ENCODE measurements around the gene SCN2A.

The SCN2A gene

GRCh38 chr2:165268754-165269153, 29.5 kb downstream of the SCN2A start:
- Histone ChIP-seq H3K79me2 (ENCODE audit: insufficient read depth, low read length) (no peaks in the 10 kb centered on the region), H3K4me2 (ENCODE audit: low read depth, low read length, poor library complexity, severe bottlenecking) (no peak overlapping the region), H3K9me2 (replicated peaks; ENCODE audit: insufficient read depth, low read length) (no peaks in the 10 kb centered on the region), H3K4me3 (ENCODE audit: insufficient read depth, low read length, poor library complexity, severe bottlenecking) (no peak overlapping the region), H4K20me1 (ENCODE audit: low read depth, low read length) (no peaks in the 10 kb centered on the region), H3K36me3 (ENCODE audit: low read length) (no peaks in the 10 kb centered on the region), H2AFZ (ENCODE audit: low read depth, low read length, severe bottlenecking) (no peak overlapping the region), H3K9ac (ENCODE audit: low read length) (no peak overlapping the region), H3K27me3 (ENCODE audit: low read length) (no peaks in the 10 kb centered on the region), H3F3A (ENCODE audit: insufficient read depth) (no peaks in the 10 kb centered on the region), H3K9me3 (ENCODE audit: insufficient read depth, low read length) (no peaks in the 10 kb centered on the region), H3K27ac (ENCODE audit: low read depth, low read length) (no peak overlapping the region)
- TF ChIP-seq CTCF (IDR thresholded peaks at IDR 0.05; ENCODE audit: insufficient read depth, low read length, poor library complexity, severe bottlenecking) (no peak), EZH2phosphoT487 (conservative IDR thresholded peaks at IDR 0.05; ENCODE audit: low read length) (no peak)

GRCh38 chr2:165273176-165273575, 34.0 kb downstream of the SCN2A start:
- TF ChIP-seq CTCF (IDR thresholded peaks at IDR 0.05; ENCODE audit: insufficient read depth, low read length, poor library complexity, severe bottlenecking): no peak
- no peak for TF ChIP-seq EZH2phosphoT487 (conservative IDR thresholded peaks at IDR 0.05; ENCODE audit: low read length)
- Histone ChIP-seq H4K20me1 (ENCODE audit: low read depth, low read length) (no peaks in the 10 kb centered on the region), H3K4me3 (ENCODE audit: insufficient read depth, low read length, poor library complexity, severe bottlenecking) (no peak overlapping the region), H3K9me3 (ENCODE audit: insufficient read depth, low read length) (no peaks in the 10 kb centered on the region), H3K4me2 (ENCODE audit: low read depth, low read length, poor library complexity, severe bottlenecking) (no peak overlapping the region), H3K79me2 (ENCODE audit: insufficient read depth, low read length) (no peaks in the 10 kb centered on the region), H3K27me3 (ENCODE audit: low read length) (no peaks in the 10 kb centered on the region), H3K36me3 (ENCODE audit: low read length) (no peaks in the 10 kb centered on the region), H3K9ac (ENCODE audit: low read length) (no peak overlapping the region), H3K27ac (ENCODE audit: low read depth, low read length) (no peak overlapping the region), H3K9me2 (replicated peaks; ENCODE audit: insufficient read depth, low read length) (no peaks in the 10 kb centered on the region), H3F3A (ENCODE audit: insufficient read depth) (no peaks in the 10 kb centered on the region), H2AFZ (ENCODE audit: low read depth, low read length, severe bottlenecking) (no peak overlapping the region)

- Histone ChIP-seq H3K36me3 (ENCODE audit: low read length) (no peaks in the 10 kb centered on the region), H3F3A (ENCODE audit: insufficient read depth) (no peaks in the 10 kb centered on the region), H3K4me2 (ENCODE audit: low read depth, low read length, poor library complexity, severe bottlenecking) (no peak overlapping the region), H3K27ac (ENCODE audit: low read depth, low read length) (no peak overlapping the region), H3K4me3 (ENCODE audit: insufficient read depth, low read length, poor library complexity, severe bottlenecking) (no peak overlapping the region), H3K79me2 (ENCODE audit: insufficient read depth, low read length) (no peaks in the 10 kb centered on the region), H3K27me3 (ENCODE audit: low read length) (no peaks in the 10 kb centered on the region), H3K9me3 (ENCODE audit: insufficient read depth, low read length) (no peaks in the 10 kb centered on the region), H4K20me1 (ENCODE audit: low read depth, low read length) (no peaks in the 10 kb centered on the region), H2AFZ (ENCODE audit: low read depth, low read length, severe bottlenecking) (no peak overlapping the region), H3K9ac (ENCODE audit: low read length) (no peak overlapping the region), H3K9me2 (replicated peaks; ENCODE audit: insufficient read depth, low read length) (no peaks in the 10 kb centered on the region)
- no peak for TF ChIP-seq CTCF (IDR thresholded peaks at IDR 0.05; ENCODE audit: insufficient read depth, low read length, poor library complexity, severe bottlenecking)
- TF ChIP-seq EZH2phosphoT487 (conservative IDR thresholded peaks at IDR 0.05; ENCODE audit: low read length): no peak
These were observed 35.5 kb downstream of the SCN2A start for GRCh38 chr2:165274698-165275097.

Measured in SU-DHL-6 (cell line).